HepG2 (cell line): ENCODE data around the gene FABP1. TPM values are rescaled to one million over a fixed set of nuclear protein-coding genes. Genes with fewer than 3 reads are reported as not detected.

ENCODE experiments used
- ATAC-seq: fragments of 200-7000 bp; cut with Tn5 transposase; 3 replicates; pipeline ENCODE4 v1.9.1; 2020; ENCODE audit warnings: mild to moderate bottlenecking, moderate library complexity
- BruUV-seq: library from RNA; stranded (reverse); fragments of 400-500 nt; replicated peaks from 2 replicates; lab custom pipeline; 2021; lab: Mats Ljungman, UMichigan
- CTCF ChIA-PET: fragments of 300-600 bp; formaldehyde crosslinking; extraction: SDS; loops from one replicate; lab custom pipeline; 2021; ENCODE audit warnings: low total read pairs, inconsistent platforms, low intra/inter-chr PET ratio; lab: Yijun Ruan, JAX
- POLR2A ChIA-PET: fragments of 350-600 bp; sonication (Branson Sonifier 250); formaldehyde crosslinking; loops from one replicate; lab custom pipeline; 2020; ENCODE audit warnings: antibody characterized with exemption, inconsistent platforms; lab: Yijun Ruan, JAX
- DNase-seq: peaks from one replicate; pipeline ENCODE4 v3.0.0-alpha.2; 2015; ENCODE audit warnings: low spot score
- FAIRE-seq: peaks from 3 replicates; lab custom pipeline; 2011; peaks lifted over from hg19 to GRCh38; lab: Jason Lieb, UNC
- H2AFZ ChIP-seq: one replicate; pipeline ENCODE4 v1.6.1; 2011; ENCODE audit warnings: low read length, inconsistent platforms
- H3K27ac ChIP-seq: fragments of 300-600 bp; 3 replicates; pipeline ENCODE4 v1.8.0; 2011; ENCODE audit warnings: mixed run types, mild to moderate bottlenecking, mixed read lengths, low read length, inconsistent platforms; ENCODE audit not compliant: insufficient read depth; ENCODE audit errors: extremely low read length
- H3K27me3 ChIP-seq, 2 experiments: fragments of 200-600 bp in 1 of 2; 2 replicates in 1 of 2; 3 replicates in 1 of 2; pipeline versions ENCODE4 v1.6.0 to v1.8.0; 2011; ENCODE audit warnings: low read length in 2 of 2, mild to moderate bottlenecking in 2 of 2, moderate library complexity in 2 of 2, inconsistent platforms in 1 of 2; ENCODE audit not compliant: insufficient read depth in 2 of 2, control insufficient read depth in 1 of 2
- H3K36me3 ChIP-seq, 2 experiments: fragments of 200-600 bp in 1 of 2; replicated peaks in 1 of 2; 2 replicates in 1 of 2; 3 replicates in 1 of 2; pipeline versions ENCODE4 v1.5.1 to v1.8.0; 2011; ENCODE audit warnings: low read length in 2 of 2, inconsistent platforms in 1 of 2; ENCODE audit not compliant: insufficient read depth in 2 of 2, control insufficient read depth in 1 of 2
- H3K4me1 ChIP-seq: 2 replicates; pipeline ENCODE4 v1.5.1; 2012; ENCODE audit warnings: low read length, inconsistent platforms; ENCODE audit not compliant: insufficient read depth
- H3K4me2 ChIP-seq: 2 replicates; pipeline ENCODE4 v1.6.0; 2011; ENCODE audit warnings: low read depth, low read length, inconsistent platforms
- H3K4me3 ChIP-seq, 3 experiments: fragments of 200-600 bp in 1 of 3; sonication (generic), shearing (Covaris generic) in 1 of 3; replicated peaks in 1 of 3; 2 replicates each; pipeline ENCODE4 v1.5.1; 2011 to 2016; ENCODE audit warnings: low read length in 3 of 3, inconsistent platforms in 2 of 3, low read depth in 2 of 3, mild to moderate bottlenecking in 2 of 3, control low read depth in 1 of 3, mixed read lengths in 1 of 3; ENCODE audit not compliant: insufficient read depth in 1 of 3
- H3K79me2 ChIP-seq: one replicate; pipeline ENCODE4 v1.6.1; 2011; ENCODE audit warnings: low read length, inconsistent platforms; ENCODE audit not compliant: insufficient read depth
- H3K9ac ChIP-seq: 2 replicates; pipeline ENCODE4 v1.6.0; 2011; ENCODE audit warnings: mild to moderate bottlenecking, low read depth, low read length, inconsistent platforms; ENCODE audit not compliant: insufficient read depth
- H3K9me3 ChIP-seq: 2 replicates; pipeline ENCODE4 v1.5.1; 2012; ENCODE audit warnings: mild to moderate bottlenecking, low read length
- H4K20me1 ChIP-seq: 2 replicates; pipeline ENCODE4 v1.6.0; 2011; ENCODE audit warnings: inconsistent platforms, mild to moderate bottlenecking, low read length, moderate library complexity; ENCODE audit not compliant: insufficient read depth
- CBX1 ChIP-seq: IDR thresholded peaks from one replicate; pipeline ENCODE4 v1.6.1; 2016; ENCODE audit warnings: antibody characterized with exemption, low read depth
- GATAD2A ChIP-seq: IDR thresholded peaks from 2 replicates; pipeline ENCODE4 v1.6.1; 2016
- HES4 ChIP-seq: sonication (generic); formaldehyde crosslinking; IDR thresholded peaks from 2 replicates; pipeline ENCODE4 v1.9.0; 2021; ENCODE audit warnings: mild to moderate bottlenecking, missing genetic modification reagents, borderline replicate concordance
- HOXA9 ChIP-seq: sonication (generic); formaldehyde crosslinking; IDR thresholded peaks from 2 replicates; pipeline ENCODE4 v1.8.1; 2022; ENCODE audit warnings: missing genetic modification reagents, mild to moderate bottlenecking, moderate library complexity, borderline replicate concordance
- KDM5B ChIP-seq: sonication (generic); formaldehyde crosslinking; IDR thresholded peaks from 2 replicates; pipeline ENCODE4 v1.4.0; 2020; ENCODE audit warnings: missing genetic modification reagents, mild to moderate bottlenecking, borderline replicate concordance
- PHF5A ChIP-seq: IDR thresholded peaks from one replicate; pipeline ENCODE4 v1.6.1; 2018; ENCODE audit warnings: low read depth, missing genetic modification reagents; ENCODE audit not compliant: unreplicated experiment
- PPARG ChIP-seq: conservative IDR thresholded peaks from 2 replicates; pipeline ENCODE4 v1.6.1; 2016; ENCODE audit warnings: missing biosample characterization, missing genetic modification reagents
- PRDM10 ChIP-seq: sonication (generic); formaldehyde crosslinking; IDR thresholded peaks from 2 replicates; pipeline ENCODE4 v1.4.0; 2020; ENCODE audit warnings: low read depth, missing genetic modification reagents
- SOX13 ChIP-seq, 3 experiments: fragments of 450-650 bp in 1 of 3; sonication (generic) in 1 of 3; formaldehyde crosslinking in 1 of 3; IDR thresholded peaks in 2 of 3; conservative IDR thresholded peaks in 1 of 3; 2 replicates each; pipeline versions ENCODE4 v1.5.0 to v1.6.1; 2016 to 2020; ENCODE audit warnings: antibody characterized with exemption in 1 of 3, mild to moderate bottlenecking in 1 of 3, missing compliant biosample characterization in 1 of 3, missing genetic modification reagents in 1 of 3, moderate library complexity in 1 of 3
- SSRP1 ChIP-seq: IDR thresholded peaks from 2 replicates; pipeline ENCODE4 v1.6.1; 2016; ENCODE audit warnings: control low read depth
- TCF12 ChIP-seq, 2 experiments: fragments of 450-650 bp in 1 of 2; sonication (generic) in 1 of 2; formaldehyde crosslinking in 1 of 2; IDR thresholded peaks; 2 replicates each; pipeline versions ENCODE4 v1.6.1 to v1.8.0; 2017 to 2022; ENCODE audit warnings: antibody characterized with exemption in 1 of 2, mild to moderate bottlenecking in 1 of 2, missing genetic modification reagents in 1 of 2, moderate library complexity in 1 of 2
- THAP7 ChIP-seq: sonication (generic); formaldehyde crosslinking; IDR thresholded peaks from 2 replicates; pipeline ENCODE4 v1.8.1; 2023; ENCODE audit warnings: mild to moderate bottlenecking, missing genetic modification reagents
- ZFX ChIP-seq: sonication (generic); formaldehyde crosslinking; IDR thresholded peaks from 2 replicates; pipeline ENCODE4 v1.4.0; 2020; ENCODE audit warnings: mild to moderate bottlenecking, low read depth, missing genetic modification reagents, moderate library complexity
- ZMAT3 ChIP-seq: sonication (generic); formaldehyde crosslinking; conservative IDR thresholded peaks from 2 replicates; pipeline ENCODE4 v1.7.0; 2021; ENCODE audit warnings: missing genetic modification reagents
- ZNF224 ChIP-seq: sonication (generic); formaldehyde crosslinking; IDR thresholded peaks from 2 replicates; pipeline ENCODE4 v1.5.0; 2020; ENCODE audit warnings: mild to moderate bottlenecking, missing genetic modification reagents
- ZNF431 ChIP-seq: sonication (generic); formaldehyde crosslinking; IDR thresholded peaks from 2 replicates; pipeline ENCODE4 v1.9.0; 2022; ENCODE audit warnings: missing genetic modification reagents, low read depth, mild to moderate bottlenecking, borderline replicate concordance
- ZNF766 ChIP-seq: sonication (generic); formaldehyde crosslinking; IDR thresholded peaks from 2 replicates; pipeline ENCODE4 v1.5.0; 2020; ENCODE audit warnings: missing genetic modification reagents, borderline replicate concordance
- WGBS: methylation state at CpG from one replicate; pipeline ENCODE4 v1.1.6; 2017; ENCODE audit warnings: low lambda C conversion rate; 5-methylcytosine and 5-hydroxymethylcytosine counted together
- in situ Hi-C: cut with HindIII; loops from 2 replicates; pipeline ENCODE4 v1.10.0; 2017; ENCODE audit warnings: low pct_unique_long_range_greater_than_20kb; ENCODE audit not compliant: extremely low pct_ligation_motif_present
- intact Hi-C: fragments of 100-400 bp; cut with micrococcal nuclease; formaldehyde crosslinking; loops from one replicate; pipeline ENCODE4 v1.10.0; 2022; ENCODE audit not compliant: unreplicated experiment
- polyA plus RNA-seq, 8 experiments: library from polyadenylated mRNA; depleted of rRNA in 3 of 8; stranded (reverse) in 7 of 8; unstranded in 1 of 8; fragments of >200 nt; fragmentation: Illumina TruSeq in 4 of 8; extraction: Trizol in 4 of 8; gene quantifications; 2 replicates each; pipeline versions ENCODE4 v1.2.1 to v1.2.3, GENCODE V29; 2011 to 2016; ENCODE audit warnings: low read depth in 4 of 8, missing spikeins in 1 of 8, mixed read lengths in 1 of 8; ENCODE audit not compliant: insufficient read depth in 1 of 8
- total RNA-seq, 5 experiments: library from RNA; depleted of rRNA; stranded (reverse); fragments of >200 nt; fragmentation: Illumina TruSeq; extraction: Trizol; gene quantifications; 2 replicates each; pipeline ENCODE4 v1.2.3, GENCODE V29; 2016; ENCODE audit warnings: low read depth in 1 of 5

Gene FABP1
- total and polyA plus RNA-seq, 2 of the 13 experiments (the other 11 are each of a cell fraction or from before 2014, with no cell fraction given), result 644 to 1,608 TPM

- Histone ChIP-seq H3K27me3 (no peaks in the 10 kb centered on the region; a peak in 1 of 5 replicates), H2AFZ (no peak overlapping the region), H3K9me3 (no peaks in the 10 kb centered on the region), H3K36me3 (peaks cover 11 to 14% of the 10 kb centered on the region in 2 experiments; a peak in 4 of 5 replicates), H3K9ac (peak overlapping the region; percentile 90), H3K4me1 (peaks cover 71% of the 10 kb centered on the region), H3K4me2 (peak overlapping the region; percentile 90), H3K4me3 (peak overlapping the region; percentile 63 to 83 (median 69)), H4K20me1 (peaks cover 45% of the 10 kb centered on the region), H3K27ac (peak overlapping the region; percentile 83), H3K79me2 (peaks cover 28% of the 10 kb centered on the region)
- POLR2A ChIA-PET, result interaction anchor here (0.7 to 4.4 kb wide), 12 partner anchors 10 to 109 kb away, joined by 3 to 122 read pairs (median 3); partner anchors contain the start of gene RNU2-63P
- DNase-seq, result no peak
- FAIRE-seq, result no peak
- intact Hi-C loops, result loop anchor here (2.0 to 5.0 kb wide), 2 partner anchors 65 to 109 kb away; partner anchors contain the start of gene RNU2-63P
- no peak for ATAC-seq
- CTCF ChIA-PET, result no interaction called here
- 64% methylated on average over 11 of the region's 11 CpGs for WGBS
- in situ Hi-C loops, result no loop called here
- BruUV-seq, result no TSS peak
- no peak for TF ChIP-seq PPARG (CRISPR knock-in tag)
- TF ChIP-seq KDM5B (CRISPR knock-in tag), result 0 out of 2 replicates have a peak, but pooled peaks have one; percentile 14
- TF ChIP-seq HOXA9 (CRISPR knock-in tag), result peak; percentile 24; the same call in 1 of the 2 replicates
- TF ChIP-seq TCF12 (IDR thresholded peaks at IDR 0.05), result no peak
- no peak for TF ChIP-seq TCF12 (CRISPR knock-in tag; IDR thresholded peaks at IDR 0.05)
- TF ChIP-seq THAP7 (CRISPR knock-in tag), result no peak
- TF ChIP-seq SOX13 (IDR thresholded peaks at IDR 0.05), result no peak
- TF ChIP-seq SOX13 (CRISPR knock-in tag; conservative IDR thresholded peaks at IDR 0.05 in 1 of 2, IDR thresholded peaks at IDR 0.05 in 1 of 2), result no peak
- TF ChIP-seq CBX1, result no peak
- no peak for TF ChIP-seq ZNF224
- no peak for TF ChIP-seq GATAD2A (CRISPR knock-in tag)
- TF ChIP-seq SSRP1 (CRISPR knock-in tag), result peak; percentile 3; the same call in 1 of the 2 replicates
- TF ChIP-seq ZNF431 (CRISPR knock-in tag), result peak; percentile 39
- TF ChIP-seq HES4 (CRISPR knock-in tag), result no peak
- no peak for TF ChIP-seq ZFX (CRISPR knock-in tag)
- no peak for TF ChIP-seq ZNF766
- 0 out of 2 replicates have a peak, but pooled peaks have one; percentile 33 for TF ChIP-seq ZMAT3 (CRISPR knock-in tag)
- TF ChIP-seq PRDM10, result no peak
- no peak for TF ChIP-seq PHF5A
These were observed 1.7 kb downstream of the FABP1 start for GRCh38 chr2:88125924-88126771.
